HG03108 (cell line): Measurements from ENCODE around the gene CCDC194.
"Not testable (repeated sequence)": the region's sequence is repeated elsewhere in the genome, so short reads cannot be mapped to it uniquely, and the experiment has no call there.

ENCODE experiments used
- ATAC-seq: cut with Tn5 transposase; IDR thresholded peaks from one replicate; pipeline ENCODE4 v1.9.1; 2021; ENCODE audit warnings: moderate library complexity; ENCODE audit not compliant: unreplicated experiment

The CCDC194 gene

DNA sequence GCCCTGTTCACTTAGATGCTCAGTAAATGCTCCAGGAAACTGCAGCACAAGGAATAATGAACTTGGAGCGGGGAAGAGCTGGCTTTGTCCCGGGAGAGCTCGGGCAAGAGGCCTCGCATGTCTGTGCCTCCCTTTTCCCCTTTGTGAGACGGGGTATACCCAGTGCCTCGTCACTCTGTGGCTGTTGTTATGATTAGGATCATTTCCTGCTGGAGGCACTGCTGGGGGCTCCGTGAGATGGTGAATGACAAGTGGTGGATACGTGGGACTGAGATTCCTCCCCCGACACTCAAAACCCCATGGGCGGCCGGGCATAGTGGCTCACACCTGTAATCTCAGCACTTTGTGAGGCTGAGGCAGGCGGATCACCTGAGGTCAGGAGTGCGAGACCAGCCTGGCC is 15.7 kb downstream of the CCDC194 start:
- ATAC-seq = no peak

DNA sequence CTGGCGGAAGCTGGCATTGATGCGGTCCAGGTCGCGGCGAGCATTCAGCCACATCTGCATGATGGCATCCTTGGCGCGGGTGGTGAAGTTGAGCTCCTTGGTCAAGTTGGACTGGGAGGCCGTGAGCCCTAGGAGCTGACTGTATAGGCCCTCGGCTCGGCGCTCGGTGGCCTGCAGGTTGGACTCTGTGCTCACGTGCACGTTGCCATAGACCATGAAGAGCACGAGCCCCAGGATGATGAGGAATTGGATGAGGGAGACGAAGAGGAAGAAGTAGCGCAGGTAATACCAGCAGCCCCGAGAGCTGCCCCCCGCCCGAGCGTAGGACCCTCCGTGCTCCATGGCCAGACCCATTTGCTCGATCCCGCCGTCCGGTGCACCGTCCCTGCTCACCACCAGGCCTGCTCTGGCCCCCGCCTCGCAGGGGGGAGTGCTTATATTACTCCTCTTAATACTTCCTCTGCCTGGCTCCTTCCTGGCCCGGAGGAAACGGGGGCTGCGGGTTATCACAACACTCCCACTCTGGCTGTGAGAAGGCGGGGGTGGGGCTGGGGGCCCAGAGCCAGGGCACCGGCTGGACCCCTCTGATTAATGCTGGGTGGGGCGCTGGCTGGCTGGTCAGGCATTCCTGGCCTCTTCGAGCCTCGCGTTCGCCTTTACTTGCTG is 16.9 kb downstream of the CCDC194 start, which contains the start of gene PLVAP:
Gene PLVAP (minus strand): TSS at position 408 of the 666 bp plus-strand sequence. CDS start 54 bp downstream, at position 354.
- no peak for ATAC-seq

DNA sequence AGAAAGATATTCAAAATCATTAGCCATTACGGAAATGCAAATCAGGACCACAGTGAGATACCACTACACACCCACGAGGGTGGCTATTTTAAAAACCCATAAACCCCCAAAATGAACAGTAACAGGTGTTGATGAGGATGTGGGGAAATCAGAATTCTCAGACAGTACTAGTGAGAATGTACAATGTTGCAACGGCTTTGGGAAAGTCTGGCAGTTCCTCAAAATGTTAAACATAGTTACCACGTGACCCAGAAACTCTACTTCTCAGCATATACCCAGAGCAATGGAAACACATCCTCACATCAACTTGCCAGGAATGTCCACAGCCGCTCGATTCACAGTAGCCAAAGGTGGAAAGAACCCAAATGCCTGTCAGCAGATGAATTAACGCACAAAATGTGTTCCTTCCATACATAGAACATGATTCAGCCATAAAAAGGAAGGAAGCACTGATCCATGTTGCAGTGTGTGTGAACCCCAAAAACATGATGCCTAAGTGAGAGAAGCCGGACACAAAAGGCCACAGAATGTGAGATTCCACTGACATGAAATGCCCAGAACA is 23.9 kb downstream of the CCDC194 start:
- ATAC-seq = peak; percentile 85

DNA sequence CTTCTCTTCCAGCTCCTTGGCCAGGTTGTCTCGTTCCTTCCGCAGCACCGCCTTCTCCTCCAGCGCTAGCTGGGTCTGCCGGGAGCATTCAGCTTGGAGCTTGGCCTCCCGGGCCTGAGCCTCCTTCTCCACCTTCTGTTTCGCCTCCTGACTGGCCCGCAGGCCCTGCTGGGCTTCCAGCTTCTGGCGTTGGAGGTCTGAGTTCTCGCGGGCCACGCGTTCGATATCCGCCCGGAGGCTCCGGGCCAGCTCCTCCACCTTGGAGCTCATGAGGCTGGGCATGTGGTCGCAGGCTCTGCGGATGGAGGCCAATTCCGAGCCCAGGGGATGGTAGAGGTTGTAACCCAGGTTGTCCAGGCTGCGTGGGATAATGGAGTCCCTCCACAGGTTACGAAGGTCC is 28.6 kb downstream of the CCDC194 start:
- ATAC-seq = no peak

DNA sequence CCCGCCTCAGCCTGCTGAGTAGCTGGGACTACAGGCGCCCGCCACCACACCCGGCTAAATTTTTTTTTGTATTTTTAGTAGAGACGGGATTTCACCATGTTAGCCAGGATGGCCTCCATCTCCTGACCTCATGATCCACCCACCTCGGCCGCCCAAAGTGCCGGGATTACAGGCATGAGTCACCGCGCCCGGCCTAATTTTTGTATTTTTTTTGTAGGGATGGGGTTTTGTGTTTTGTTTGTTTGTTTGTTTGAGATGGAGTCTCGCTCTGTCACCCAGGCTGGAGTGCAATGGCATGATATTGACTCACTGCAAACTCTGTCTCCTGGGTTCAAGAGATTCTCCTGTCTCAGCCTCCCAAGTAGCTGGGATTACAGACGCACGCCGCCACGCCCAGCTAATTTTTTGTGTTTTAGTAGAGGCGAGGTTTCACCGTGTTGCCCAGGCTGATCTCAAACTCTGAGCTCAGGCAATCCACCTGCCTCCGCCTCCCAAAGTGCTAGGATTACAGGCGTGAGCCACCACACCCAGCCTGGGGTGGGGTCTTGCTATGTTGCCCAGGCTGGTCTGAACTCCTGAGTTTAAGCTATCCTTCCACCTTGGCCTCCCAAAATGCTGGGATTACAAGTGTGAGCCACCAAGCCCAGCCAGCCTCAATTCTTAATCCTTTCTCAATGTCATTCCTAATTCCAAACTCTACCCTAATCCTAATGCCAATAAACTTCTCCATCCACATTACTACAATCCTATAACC is 30.0 kb downstream of the CCDC194 start:
- ATAC-seq = not testable (repeated sequence)

DNA sequence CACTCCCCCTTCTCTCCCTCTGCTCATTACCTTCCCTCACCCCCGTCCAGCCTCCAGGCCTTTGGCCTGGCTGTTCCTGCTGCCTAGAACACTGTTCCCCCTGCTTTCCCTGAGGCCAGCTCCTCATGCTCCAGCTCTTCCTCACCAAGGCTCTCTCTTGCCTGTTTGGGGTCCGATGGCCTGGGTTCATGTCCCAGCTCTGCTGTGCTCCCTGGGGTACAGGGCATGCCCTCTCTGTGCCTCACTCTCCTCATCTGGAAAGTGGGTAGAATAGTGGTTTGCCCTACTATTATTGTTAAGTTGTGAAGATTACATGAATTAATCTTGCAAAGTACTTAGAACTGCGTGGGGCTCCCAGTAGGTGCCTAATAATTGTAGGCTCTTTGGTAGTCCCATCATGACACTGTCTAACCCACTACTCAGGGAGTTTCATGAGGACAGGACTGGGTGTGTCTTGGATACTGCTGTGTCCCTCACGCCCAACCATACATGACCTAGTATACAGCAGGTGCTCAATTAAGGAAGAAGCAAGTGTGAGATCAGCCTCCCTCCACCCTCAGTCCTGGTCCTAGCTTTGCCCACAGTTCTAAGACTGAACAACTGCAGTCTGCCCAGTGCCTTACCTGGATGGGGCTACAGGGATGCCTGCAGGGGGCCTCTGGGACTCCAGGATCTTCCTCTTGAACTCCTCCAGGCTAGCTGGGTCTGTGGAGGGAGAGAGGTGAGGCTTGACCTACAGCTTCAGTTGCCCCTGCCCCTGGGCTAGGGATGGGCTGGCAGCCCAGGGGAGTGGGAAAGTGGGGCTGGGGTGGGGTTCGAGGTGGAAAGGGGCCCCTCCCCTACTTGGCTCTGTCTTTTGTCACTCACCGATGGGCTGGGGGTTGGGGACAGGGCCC is 33.8 kb downstream of the CCDC194 start:
- no peak for ATAC-seq

DNA sequence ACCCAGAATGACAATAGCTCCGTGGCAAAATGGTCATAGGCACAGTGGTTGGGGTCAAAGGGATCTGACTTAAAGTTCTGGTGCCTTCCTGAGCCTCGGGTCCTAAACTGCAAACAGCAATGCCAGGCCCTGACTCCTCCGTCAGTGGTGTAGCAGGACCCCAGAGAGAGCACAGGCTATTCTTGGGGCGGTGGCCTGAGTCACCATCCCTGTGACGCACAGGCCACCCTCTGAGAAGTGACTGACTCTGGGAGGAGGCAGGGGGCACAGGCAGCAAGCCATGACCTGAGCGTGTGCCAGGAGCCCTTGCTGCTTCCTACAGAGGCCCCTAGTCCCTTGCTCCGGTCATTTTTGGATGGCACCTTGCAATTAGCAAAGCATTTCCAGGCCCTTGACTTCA is 35.6 kb downstream of the CCDC194 start:
- ATAC-seq = no peak

DNA sequence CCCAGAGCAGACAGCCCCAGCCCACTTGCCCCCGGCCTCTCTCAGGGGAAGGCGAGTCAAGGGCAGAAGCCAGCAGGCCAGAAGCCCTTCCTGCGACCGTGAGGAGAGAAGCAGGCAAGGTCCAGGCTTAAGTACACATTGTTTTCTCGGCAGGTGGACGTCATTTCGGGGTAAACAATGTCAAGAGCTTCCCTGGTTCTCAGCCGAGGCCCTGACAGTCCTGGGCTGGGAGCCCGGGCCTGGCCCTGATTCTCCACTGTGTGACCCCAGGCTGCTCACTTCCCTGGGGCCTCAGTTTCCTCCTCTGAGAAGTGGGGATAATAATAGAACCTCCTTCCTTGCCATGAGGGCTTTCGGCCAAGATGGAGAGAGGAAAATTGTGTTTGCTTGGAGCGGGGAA is 36.3 kb downstream of the CCDC194 start:
- no peak for ATAC-seq

DNA sequence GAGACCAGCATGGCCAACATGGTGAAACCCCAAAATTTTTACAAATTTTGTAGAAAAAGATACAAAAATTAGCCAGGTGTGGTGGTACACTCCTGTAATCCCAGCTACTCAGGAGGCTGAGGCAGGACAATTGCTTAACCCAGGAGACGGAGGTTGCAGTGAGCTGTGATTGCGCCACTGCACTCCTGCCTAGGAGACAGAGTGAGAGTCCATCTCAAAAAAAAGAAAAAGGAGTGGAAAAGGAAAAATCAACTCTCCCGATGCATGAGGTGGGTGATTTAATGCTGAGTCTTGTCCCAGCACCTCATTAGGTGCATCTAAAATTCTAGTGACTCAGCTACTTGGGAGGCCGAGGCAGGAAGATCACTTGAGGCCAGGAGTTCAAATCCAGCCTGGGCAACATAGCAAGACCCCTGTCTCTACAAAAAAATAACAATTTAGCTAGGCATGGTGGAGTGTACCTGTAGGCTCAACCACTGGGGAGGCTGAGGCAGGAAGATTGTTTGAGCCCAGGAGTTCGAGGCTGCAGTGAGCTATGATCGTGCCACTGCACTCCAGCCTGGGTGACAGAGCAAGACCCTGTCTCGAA is 36.8 kb downstream of the CCDC194 start:
- ATAC-seq = no peak

DNA sequence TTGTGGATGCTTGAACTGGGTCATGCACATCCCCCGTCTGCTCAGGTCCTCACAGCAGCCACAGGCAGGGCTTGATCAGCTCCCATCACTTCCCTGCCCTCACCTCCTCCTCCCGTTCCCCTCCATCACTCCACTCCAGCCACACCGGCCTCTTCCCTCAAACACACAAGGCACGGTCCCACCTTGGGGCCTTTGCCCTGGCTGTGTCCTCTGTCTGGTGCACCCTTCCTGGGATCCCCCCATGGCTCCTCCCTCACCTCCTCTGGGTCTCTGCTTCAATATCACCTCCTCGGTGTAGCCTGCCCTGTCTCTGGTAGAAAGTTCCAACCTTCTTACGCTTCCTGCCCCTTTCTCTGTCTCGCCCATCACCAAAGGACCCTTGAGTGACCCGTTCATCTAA is 40.6 kb downstream of the CCDC194 start:
- ATAC-seq = no peak

DNA sequence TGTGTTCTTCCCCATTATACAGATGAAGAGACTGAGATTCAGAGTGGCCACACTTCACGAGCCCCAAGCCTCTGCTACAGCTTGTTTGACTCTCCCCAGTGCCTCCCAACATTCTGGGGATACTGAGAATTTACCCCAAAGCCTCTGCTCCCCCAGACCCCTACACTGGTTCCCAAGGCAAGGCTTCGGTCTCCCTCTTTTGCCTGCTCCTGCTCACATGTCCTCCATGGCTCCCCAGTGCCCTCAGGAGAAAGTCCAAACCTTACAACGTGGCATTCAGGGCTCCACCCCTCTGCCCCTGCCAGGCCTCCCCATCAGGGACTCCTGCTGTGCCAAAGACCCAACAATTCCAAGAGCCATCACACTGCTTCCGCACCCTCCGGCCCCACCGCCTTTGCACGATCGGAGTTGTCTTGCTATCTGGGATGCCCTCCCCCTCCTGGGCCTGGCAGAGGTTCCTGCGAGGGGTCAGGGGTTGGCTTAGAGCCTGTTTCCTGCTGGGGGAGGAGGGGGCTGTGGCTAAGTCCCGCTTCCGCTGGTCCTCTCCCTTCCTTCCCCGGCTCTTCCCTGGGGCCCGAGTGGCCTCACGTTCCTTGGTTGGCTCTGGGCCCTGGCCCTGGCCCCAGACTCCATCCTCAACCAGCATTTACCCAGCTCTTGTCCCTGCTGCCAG is 41.3 kb downstream of the CCDC194 start:
- ATAC-seq = no peak

DNA sequence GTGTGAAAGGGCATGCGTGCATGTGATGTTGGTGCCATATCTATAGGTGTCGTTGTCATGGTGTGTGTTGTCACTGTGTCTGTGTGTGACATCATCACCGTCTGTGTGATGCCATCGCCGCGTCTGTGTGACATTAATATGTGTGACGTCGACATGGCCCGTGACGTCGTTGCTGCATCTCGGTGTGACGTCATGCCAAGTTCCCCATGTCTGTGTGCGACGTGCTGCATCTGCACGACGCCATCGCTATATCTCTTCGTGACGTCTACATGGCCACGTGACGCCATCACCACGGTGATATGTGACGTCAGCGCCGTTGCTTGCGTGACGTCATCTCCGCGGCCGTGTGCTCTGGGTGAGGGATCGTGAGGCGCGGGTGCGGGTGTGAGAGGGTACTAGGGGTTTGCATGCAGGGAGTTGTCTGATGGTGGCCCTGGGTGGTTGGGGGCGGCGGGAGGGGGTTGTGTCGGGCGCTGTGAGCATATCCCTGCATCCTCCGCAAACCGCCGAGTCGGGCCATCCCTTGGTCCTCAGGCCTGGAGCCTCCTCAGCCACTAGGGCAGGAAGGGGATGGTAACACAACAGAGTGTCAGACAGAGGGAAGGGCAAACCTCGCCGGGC is 42.1 kb downstream of the CCDC194 start:
- no peak for ATAC-seq

DNA sequence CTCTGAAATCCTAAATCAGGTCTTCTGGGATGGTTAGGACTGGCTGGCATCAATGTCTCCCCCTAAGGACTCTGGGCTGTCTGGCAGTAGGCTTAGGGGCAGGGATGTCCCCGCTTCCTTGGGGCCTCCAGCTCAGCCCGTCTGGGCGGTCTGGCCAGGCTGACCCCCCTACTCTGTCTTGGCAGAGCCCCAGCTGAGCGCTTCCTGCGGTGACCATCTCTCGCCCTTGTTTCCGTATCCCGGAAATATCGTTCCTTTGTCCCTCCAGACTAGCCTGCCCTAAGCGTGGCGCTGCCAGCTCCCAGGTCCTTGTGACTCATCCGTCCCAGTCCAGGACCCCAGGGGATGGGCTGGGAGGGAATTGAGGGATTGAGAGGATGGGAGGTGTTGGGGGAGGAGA is 45.3 kb downstream of the CCDC194 start:
- ATAC-seq = no peak

DNA sequence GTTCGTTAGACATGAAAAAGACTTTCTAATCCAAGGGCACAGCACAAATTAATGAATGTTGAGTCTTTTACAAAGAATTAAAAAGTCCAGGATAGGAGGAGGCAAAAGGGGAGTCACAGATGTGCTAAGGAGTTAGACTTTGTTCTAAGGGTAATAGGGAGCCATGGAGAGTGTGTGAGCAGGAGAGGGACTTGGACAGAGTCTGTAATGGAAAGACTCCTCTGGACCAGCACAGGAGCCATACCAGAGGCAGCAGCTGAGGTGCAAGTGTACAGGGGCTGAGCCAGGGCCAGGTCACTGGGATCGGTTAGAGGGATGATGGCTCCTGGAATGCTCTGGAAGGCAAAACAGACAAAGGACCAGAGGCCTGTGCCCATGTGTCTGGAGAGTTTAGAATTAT is 46.1 kb downstream of the CCDC194 start:
- no peak for ATAC-seq

DNA sequence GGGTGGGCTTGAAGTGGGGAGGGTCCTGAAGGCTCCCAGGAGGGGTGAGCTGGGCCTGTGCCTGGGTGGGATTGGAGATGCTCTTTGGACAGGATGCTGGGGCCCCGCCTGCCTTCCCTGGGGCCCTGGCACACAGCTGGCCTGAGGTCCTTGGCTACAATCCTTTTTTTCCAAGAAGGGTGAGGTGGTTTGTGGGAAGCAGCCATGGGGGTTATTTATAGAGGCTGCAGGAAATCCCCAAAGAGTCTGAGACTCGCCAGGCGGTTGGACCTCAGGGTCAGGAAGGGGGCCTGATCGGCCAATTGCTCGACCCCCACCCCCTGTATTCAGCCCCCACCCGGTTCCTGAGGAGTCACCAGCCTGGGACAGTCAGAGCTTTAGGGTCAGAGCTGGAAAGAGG is 46.6 kb downstream of the CCDC194 start:
- no peak for ATAC-seq

DNA sequence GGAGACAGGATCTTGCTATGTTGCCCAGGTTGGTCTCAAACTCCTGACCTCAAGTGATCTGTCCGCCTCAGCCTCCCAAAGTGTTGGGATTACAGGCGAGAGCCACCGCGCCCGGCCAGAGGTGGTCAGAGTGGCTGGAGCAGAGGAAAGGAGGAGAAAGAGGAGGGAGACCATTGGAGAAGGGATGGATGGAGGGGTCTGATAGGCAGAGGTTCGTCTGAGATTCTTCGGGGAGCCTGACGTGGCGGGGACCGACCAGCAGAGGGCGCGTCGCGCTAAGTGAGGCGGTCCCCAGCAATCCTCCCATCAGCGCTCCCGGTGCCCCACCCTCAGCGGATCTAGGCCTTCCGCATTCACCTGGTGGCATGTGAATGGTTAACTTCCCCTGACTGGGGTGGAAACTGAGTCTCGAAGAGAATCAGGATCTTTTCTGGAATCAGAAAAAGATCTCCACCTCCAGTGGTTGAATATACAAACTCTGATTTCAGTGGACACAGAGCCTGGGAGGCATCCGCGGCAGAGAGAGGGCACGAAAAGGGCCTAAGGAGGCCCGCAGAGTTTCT is 47.8 kb downstream of the CCDC194 start:
- peak; percentile 59 for ATAC-seq

DNA sequence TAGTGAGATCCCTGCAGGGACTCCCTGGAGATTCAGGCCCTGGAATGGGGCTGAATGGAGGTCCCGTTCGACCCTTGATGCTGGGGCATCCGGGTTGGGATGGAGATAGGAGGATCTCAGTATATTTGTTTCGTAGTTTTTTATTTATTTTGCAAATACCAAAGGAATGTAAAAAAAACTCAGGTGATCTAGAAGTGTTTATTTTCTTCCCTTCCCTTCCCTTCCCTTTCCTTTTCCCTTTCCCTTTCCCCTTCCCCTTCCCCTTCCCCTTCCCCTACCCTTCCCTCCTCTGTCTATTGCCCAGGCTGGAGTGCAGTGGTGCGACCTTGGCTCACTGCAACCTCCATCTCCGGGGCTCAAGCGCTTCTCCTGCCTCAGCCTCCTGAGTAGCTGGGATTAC is 52.2 kb downstream of the CCDC194 start:
- no peak for ATAC-seq

DNA sequence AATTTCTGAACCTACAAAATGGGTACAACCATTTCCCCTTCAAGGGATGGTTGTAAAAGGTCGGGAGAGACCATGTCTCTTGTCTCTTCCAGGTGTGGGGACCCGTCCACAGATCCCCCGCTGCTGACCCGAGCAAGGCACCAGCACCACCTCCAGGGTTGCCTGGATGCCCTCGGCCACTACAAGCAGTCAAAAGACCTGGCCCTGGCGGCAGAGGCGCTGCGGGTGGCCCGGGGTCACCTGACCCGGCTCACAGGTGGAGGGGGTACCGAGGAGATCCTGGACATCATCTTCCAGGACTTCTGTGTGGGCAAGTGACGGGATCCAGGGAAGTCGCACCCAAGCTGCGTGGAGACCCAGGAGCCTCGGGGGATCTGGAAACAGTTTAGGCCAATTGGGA is 52.6 kb downstream of the CCDC194 start:
- ATAC-seq = no peak

DNA sequence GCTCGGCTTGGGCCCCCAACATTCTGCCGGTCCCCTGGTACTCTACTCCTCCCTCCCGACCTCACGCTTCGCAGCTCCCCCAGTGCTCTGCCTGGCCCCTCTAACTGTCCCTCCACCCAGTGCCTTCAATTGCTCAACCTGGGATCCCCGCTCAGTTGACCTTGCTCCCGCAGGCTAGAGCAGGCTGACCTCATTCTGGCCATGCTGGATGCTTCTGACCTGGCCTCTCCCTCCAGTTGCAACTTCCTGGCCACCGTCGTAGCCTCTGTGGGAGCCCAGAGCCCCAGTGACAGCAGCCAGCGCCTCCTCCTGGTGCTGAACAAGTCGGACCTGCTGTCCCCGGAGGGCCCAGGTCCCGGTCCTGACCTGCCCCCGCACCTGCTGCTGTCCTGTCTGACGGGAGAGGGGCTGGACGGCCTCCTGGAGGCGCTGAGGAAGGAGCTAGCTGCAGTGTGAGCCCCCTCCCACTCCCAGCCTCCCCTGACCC is 53.1 kb downstream of the CCDC194 start:
- no peak for ATAC-seq
